ENCODE data around the gene NOL7.

DNA sequence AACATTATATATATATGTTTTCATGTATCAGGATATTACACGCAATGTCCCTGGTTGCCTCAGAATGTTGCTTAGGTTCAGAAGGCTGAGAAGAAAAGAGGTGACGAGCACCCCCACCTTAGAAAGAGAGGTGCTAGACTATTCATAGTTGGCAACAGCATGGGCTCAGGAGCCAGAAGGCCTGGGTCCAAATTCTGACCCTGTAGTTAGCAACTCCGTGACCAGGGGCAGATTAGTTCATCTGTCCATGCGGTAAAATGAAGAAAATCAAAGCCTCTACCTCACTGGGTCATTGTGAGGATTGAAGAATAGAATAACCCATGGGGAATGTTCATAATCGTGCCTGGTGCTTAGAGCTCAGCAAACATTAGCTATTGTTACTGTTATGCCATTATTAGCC is 46.2 kb upstream of the NOL7 start:
- TF ChIP-seq CTCF (conservative IDR thresholded peaks at IDR 0.05; ENCODE audit: low read depth, low read length), result no peak
- TF ChIP-seq EZH2 (IDR thresholded peaks at IDR 0.05; ENCODE audit: low read length, unreplicated experiment), result no peak

Data from PC-3 (cell line).